HG02571 (cell line): Measurements from ENCODE around the gene DBNL.

ENCODE experiments used
- ATAC-seq: cut with Tn5 transposase; IDR thresholded peaks from one replicate; pipeline ENCODE4 v1.9.1; 2021; ENCODE audit warnings: mild to moderate bottlenecking, moderate library complexity; ENCODE audit not compliant: unreplicated experiment

Gene DBNL

DNA sequence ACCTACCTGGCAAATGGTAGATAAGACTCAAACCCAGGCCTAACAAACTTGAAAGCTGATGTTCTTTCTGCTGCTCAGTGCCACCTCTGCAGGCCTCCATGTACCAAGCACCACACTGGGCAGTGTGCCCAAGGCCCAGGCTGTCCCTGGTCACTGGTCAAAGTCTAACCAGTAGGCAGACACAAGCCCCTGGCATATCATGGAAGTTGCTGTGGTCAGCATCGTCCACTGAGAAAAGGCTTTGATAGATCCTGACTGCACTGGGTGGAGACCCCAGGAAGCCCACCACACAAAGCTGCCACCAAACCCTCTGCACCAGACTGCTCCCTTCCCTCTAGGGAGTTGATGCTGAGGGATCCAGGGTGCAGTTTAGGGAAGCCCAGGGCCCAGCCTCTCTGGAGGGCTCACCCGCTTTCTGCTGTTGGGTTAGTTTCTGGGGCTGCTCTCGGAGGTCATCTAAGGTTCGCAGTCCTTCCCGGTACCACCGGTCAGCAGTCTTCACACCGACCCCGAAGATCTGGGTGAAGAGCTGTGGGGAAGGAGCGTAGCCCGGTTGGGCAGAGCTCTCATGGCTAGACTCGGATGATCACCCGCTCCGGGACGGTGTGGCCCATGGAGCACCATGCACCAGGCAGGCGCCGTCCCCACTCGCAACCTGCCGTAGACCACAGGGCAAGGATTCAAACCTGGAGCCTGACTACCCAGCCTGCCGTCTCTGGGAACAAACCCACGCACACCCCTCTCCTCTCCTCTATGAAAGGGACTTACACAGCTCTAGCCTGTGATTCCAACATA lies 31.8 kb downstream of the DBNL start:
- ATAC-seq, result no peak

DNA sequence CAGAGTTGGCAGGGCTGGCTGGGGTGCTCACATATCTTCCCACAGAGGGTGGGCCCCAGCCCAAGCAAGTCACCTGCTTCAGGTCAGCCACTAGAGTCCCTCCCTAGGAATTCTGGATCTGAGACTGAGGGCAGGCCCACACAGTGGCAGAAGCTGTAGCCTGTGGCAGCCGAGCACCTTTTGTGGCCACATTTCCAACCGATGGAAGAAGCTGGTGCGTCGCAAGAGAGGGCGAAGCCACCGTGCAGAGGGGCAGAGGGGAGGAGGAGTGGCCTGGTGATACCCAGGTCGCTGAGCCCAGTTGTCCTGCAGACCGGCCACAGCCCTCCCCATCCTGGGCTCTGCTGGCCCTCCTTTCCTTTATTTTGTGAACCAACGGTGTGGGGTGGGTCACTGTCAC lies 32.6 kb downstream of the DBNL start:
- ATAC-seq, result no peak

DNA sequence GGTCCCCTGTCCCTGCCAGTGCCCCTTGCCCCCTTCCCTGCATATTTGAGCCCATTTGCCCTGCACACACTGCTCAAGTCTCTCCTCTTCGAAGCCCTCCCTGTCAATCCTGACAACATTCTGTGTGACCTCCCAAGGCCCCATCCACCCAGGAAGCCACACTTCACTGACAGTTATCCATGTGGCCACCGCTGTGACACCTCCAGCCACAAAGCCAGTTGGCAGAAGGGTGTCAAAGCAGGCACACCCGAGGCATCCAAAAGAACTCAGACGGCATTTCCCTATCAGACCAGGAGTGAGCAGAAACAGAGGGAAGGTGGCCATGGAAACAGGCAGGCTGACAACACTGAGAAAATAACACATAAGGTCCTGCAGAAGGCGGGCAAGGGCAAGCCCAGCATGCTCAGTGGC lies 33.2 kb downstream of the DBNL start:
- no peak for ATAC-seq

DNA sequence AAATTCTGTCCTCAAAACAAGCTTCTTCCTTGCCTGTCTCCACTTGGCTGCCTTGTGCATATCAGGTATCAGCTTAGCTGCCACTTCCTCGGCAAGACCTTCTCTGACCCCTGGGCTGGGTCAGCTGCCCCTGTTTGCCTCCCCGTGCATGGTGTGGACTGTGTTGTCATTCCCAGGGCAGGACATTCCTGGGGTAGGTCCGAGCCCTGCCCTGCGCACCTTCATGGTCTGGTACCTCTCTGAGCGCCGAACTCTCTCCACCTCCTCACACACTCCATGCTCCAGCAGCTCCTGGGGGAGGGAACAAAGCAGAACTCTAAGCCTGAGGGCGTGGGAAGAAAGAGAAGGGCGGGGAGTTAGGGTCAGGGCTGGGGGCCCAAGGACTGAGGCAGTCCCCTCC lies 34.0 kb downstream of the DBNL start:
- ATAC-seq, result no peak

DNA sequence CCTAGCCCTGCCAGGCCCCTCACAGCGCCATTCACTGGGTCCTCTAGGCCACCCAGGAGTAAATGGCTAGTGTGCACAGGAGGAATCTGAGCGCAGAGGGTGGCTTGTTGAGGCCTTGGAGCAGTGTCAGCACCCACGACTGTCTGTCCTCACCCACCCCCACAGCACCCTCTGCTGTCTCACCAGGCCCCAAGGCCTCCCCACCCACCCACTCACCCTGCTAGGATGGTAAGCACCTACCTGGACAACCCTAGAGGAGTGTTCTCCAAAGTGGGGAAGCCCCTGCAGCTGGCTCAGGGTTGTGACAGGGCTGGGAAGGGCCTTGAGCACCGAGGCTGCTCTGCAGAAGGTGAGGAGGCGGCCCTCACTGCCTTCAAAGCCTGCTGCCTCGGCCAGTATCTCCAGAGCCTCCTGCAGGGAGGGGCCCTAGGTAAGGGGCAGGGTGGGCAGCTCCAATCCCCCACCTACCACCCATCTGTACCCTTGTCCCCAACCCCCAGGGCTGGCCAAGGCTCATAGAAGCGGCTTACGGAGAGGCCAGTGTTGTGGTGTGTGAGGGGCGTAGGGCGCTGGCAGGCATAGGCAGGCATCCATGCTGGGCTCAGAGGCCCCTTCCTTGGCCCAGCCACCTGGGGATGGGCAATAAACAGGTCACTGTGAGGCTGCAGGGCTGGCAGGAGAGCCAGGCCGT lies 35.0 kb downstream of the DBNL start:
- no peak for ATAC-seq

DNA sequence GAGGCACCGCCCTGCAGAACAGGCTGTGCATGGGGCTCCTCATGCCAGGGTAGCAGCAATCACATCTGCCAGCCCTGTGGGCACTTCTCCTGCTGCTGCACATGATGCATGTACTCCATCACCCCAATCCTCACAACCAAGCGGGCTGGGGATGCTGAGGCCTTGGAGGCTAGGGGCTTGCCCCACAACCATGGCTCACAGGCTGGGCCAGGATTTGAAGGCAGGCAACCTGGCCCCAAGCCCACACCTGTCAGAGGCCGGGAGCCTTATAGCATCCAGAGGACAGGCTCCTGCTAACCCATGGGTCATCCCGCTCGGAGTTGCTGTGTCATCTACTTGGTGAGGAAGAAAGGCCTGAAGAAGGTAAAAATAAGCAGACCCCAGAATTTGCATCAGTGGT lies 35.6 kb downstream of the DBNL start:
- ATAC-seq, result no peak

DNA sequence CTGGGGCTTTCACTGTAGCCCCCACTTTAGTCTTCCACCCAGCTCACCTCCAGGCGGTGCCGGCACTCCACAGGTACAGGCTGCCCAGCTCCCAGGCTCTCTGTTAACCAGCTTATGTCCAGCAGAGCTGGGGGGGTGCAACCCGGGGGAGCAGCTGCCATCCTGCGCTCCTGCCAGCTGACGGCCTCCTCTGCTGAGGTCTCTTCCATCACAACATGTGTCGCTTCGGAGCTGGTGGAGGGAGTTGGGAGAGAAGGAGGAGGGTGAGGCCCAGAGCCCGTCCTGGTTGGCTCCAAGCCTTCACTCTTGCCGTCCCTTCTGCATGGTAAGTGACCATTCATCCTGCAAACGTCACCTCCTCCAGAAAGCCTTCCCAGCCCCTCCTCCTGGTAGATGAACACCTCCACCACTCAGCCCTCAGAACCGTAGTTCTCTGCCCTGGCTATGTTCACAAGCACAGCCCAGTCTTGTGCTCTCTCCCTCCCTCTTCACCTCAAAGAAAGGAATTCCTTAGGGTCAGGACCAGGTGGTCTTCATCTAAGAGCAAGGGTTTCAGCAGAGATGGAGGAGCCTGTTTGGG lies 36.3 kb downstream of the DBNL start:
- ATAC-seq, result no peak

DNA sequence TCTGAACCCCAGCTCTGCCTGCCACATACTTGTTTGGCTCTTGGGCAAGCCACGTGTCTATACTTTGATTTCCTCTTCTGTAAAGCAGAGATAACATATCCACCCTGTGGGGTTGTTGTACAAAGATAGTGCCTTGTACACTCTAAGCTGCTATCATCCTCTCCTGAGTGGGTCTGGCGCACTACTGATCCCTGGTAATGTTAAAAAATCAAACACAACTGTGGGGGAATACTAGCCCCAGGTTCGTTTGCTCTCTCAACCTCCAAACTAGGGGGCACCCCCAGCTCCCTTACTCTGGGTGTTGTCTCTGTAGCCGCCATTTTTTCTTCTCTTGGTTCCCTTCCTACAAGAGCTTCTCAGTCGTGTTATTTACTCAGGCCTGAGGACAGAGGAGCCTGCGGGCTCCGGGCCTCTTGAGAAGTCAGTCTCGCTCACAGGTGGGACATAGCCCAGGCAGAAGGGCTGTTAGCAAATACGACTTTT lies 36.8 kb downstream of the DBNL start:
- no peak for ATAC-seq

DNA sequence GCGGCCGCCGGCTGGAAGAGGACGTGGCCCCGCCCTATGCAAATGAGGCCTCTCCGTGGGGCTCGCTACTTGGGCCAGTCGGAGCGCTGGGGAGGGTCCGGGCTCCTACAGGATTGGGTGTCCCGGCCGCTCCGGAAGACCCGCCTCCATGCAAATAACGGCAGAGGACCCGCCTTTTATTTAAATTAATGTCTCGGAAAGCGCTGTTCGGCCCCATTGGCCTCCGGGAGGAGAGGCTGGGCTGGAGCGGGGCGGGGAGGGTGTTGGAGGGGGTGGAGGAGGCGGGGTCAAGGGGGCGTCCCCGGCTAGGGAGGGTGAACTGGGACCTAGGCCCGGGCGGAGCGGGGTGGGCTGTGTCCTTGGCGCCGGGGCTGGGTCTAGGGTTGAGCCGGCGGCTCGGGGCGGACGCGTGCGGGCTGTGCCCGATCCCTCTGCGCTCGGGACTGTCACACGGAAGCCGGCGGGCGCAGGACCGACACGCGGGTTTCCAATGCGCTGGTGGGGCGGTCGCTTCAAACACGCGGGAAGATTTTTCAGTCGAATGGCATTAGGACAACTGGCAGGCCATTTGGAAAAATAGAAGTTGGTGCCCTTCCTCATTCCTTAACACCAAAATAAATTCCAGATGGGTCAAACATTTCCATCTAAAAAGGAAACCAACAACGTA lies 38.2 kb downstream of the DBNL start:
- peak; percentile 88 for ATAC-seq

DNA sequence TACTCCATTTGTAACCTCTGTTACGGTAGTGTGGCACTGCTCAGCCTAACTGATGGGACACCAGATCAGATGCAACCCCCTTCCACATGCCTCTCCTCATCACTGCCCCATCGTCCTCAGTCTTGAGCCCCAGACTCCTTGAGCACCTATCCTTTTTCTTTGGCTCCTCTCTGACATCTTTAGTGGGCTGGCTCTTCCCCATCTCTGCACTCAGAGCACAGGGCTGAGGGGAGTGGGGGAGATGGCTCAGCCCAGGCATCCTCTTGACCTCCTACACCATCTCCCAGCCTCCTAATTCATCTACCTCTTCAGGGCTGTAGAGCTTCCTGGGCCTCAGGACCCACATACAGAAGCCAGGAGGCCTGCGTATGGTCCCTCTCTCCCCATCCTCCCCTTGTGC lies 39.3 kb downstream of the DBNL start:
- no peak for ATAC-seq

DNA sequence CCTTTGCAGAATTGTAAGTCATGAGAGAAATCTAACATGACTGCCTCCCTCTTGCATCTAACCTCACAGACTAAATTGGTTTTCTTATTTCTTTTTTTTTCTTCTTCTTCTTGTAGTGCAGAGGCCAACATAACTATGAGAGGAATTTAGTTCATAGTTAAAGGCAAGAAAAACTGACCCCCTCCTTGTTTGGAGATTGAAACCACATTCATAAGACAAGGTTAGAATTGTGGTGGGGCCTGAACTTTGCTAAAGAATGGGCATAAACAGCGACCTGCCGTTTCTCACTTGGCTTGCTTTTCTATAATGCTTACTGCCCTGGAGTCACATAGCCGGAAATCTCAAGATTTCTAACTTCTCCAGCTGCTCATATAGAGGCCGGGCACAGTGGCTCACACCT lies 40.2 kb downstream of the DBNL start:
- ATAC-seq, result no peak

DNA sequence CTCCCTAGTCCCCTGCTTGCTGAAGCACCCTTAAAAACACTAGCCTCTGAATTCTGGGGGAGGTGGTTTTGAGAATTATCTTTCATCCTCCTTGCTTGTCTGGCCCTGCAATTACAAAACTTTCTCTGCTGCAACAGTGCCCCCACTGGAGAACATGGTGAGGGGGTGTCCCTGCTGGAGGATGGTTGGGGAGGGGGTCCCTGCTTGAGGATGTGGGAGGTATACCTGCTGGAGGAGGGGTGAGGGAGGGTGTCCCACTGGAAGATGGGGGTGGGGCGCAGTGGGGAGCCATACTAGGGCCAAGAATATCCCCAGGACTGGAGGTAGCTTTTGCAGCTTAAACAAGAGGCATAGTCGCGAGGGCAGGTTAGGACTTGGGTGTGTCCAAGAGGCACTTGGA lies 41.0 kb downstream of the DBNL start:
- no peak for ATAC-seq

DNA sequence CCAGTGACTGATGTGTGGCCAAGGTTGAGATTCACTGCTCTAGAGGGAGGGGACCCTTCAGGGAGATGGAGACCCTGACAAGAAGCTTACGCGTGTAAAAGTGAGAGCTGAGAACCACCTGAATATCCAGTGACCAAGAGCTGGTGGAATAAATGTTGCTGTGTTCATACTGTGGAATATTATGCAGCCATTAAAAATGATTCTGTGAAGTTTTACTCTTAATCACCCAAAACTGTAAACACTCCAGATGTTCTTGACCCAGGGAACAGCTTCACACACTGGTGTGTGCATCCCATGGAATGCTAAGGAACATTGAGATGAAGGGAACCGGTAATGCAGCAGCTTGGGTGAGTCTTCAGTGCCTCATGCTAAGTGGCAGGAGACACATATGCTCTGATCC lies 42.1 kb downstream of the DBNL start:
- no peak for ATAC-seq

DNA sequence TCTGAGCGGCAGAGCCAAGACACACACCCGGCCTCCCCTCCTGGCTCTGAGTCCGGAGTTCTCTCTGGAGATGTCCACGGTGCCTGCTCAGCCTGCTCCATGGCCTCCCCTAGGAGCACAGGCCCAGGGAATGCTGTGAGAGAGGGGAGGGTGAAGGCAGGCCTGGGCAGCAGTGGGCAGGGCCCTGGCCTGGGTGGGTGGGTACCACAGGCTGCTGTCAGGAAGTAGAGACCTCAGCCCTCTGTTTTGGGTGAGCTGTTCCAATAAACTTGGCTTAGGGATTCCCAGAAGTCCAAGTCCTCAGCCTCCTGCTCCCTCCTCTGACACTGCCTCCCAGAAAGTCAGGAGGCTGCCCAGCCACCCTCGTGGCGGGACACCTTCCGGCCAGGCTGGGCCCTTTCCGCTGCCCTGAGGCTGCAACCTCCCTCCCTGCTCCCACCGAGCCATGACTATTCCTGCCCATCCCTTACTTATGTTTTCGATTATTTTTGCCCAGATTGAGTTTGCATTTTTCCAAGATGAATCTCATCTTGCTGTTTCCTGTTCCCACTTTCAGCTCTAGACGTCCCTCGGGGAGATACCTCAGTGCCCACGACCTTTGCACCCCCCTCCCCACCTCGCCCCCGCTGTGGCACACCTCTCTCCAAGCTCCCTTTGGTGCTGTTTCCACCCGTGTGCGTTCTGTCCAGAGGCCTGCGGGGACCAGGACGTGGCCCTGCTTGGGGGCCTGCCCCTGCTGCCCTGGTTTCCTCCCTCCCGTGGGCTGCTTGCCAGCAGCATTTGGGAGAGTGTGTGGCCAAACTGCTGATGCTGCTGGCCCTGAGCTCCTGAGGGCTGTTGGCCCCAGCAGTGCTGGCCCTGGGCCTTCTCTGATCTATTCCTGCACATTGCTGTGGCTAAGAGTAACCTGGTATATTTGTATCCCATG lies 43.7 kb downstream of the DBNL start:
- ATAC-seq, result no peak

DNA sequence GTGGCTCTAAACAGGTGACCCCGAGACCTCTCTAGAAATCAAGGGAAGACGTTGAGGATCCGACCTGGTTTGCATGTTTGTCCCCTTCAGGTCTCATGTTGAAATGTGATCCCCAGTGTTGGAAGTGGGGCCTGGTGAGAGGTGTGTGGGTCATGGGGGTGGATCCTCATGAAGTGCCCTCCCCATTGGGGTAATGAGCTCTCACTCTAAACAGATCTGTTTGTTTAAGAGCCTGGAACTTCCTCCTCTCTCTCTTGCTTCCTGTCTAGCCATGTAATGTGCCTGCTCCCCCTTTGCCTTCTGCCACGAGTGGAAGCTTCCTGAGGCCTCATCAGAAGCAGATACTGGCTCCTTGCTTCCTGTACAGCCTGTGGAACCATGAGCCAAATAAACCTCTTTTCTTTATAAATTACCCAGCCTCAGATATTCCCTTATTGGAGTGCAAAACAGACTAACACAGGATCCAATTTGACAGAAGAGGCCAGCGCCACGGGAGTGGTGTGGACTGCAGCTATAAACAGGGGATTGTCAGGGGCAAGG lies 48.7 kb downstream of the DBNL start:
- no peak for ATAC-seq

DNA sequence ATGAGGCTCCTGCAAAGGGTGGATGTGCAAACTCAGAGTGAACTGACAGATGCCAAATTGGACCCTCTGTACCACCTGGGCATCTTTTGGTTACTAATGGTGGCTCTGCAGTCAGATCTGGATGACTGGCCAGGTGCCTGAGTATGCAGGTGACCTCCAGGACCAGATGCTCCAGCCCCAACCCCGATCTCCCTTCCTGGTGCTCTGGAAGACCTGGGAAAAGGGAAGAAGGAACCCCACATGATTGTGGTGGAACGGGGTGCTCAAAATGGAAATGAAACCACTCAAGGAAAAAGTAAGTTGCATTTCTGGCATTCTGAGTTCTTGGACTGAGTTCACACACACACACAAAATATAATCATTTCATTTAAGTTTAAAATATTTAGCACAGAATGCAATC lies 49.9 kb downstream of the DBNL start:
- no peak for ATAC-seq

DNA sequence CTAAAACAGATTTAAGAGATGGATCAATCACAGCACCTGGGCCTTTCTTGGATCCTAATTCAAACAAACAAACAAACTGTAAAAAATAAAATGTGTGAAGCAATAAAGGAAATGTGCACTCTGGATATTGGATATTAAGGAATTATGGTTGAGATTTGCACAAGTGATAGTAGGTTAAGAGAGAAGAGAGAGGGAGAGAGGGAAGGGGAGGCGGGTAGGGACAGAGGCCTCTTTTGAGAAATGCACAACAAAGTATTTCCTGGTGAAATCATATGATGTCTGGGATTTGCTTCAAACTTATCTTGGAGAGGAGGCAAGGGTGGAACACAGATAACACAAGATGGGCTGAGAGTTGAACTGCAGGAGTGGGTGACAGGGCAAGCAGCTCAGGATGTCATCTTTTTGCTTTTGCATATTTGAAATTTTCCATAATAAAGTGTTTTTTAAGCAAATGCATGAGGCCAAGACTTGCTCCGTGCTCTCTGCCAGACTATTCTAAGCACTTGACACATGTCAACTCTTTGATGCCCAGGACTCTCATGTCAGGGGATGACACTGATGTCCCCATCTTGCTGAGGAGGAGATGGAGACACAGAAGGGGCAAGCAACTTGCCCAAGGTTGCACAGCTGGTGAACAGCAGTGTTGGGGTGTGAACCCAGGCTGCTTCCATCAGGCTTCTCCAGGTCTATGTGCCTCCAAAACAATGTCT lies 50.5 kb downstream of the DBNL start:
- ATAC-seq, result no peak

DNA sequence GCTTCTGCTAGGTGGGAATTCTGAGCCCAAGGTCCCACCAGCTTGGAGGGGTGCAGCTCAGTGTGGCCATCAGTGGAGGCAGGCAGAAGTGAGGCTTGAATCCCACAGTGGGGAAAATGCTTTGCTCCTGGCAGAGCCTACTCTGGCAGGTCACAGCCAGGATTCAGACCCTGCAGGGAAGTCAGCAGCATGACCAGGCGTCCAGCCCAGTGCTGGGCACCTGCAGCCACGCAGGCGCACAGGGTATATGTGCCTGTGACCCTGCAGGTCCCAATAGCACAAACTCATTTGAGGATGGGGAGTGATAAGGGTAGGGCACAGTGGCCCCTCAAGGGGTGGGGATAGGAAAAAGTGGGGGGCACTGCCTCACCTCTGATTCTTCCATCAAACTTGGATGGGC lies 51.3 kb downstream of the DBNL start:
- no peak for ATAC-seq

DNA sequence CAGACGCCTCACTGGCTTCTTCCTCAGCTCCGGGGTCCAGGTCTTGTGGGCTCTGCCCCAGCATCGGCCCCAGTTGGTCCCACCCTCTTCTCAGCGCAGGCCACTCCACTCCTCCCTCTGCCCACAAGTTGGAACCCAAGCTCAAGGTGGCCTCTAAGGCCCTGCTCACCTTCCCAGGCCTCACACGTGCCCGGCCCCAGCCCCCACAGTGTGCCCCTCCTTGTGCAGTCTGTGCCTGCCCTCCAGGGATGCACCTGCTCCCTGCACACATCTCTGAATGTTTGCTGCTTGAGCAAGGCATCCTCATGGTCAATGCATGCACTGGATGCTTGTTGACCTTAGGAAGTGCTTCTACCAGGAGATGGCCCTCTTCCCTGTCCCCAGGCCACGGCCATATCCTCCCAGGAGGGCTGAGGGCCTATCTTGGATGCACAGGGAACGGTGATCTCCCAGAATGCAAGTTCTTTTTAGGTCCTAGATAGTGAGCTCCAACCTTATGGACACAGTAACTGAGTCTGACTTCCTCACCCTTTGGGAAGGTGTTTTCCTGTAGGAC lies 51.9 kb downstream of the DBNL start:
- no peak for ATAC-seq
